Activated CD4-positive, alpha-beta memory T cell treated with anti-CD3 and anti-CD28 coated beads for 36 hours (primary cell): ENCODE data around the gene MAP4K3. TPM values are rescaled to one million over a fixed set of nuclear protein-coding genes. Genes with fewer than 3 reads are reported as not detected.

Experiments
- CTCF ChIA-PET: fragments of 350-600 bp; sonication (Branson Sonifier 250); formaldehyde crosslinking; loops from one replicate; lab custom pipeline; 2021; ENCODE audit warnings: antibody characterized with exemption, inconsistent platforms; lab: Charles Lee
- POLR2A ChIA-PET: fragments of 350-600 bp; sonication (Branson Sonifier 250); formaldehyde crosslinking; loops from one replicate; lab custom pipeline; 2021; ENCODE audit warnings: antibody characterized with exemption; lab: Charles Lee
- DNase-seq: peaks from one replicate; pipeline ENCODE4 v3.0.0-alpha.2; 2020
- H3K27ac Mint-ChIP-seq: one replicate; pipeline ENCODE4 v1.8.0; 2021; ENCODE audit warnings: mixed read lengths
- H3K27me3 Mint-ChIP-seq: one replicate; pipeline ENCODE4 v1.8.0; 2021; ENCODE audit warnings: mixed read lengths
- H3K36me3 Mint-ChIP-seq: one replicate; pipeline ENCODE4 v1.8.0; 2021; ENCODE audit warnings: mixed read lengths
- H3K4me1 Mint-ChIP-seq: one replicate; pipeline ENCODE4 v1.8.0; 2021; ENCODE audit warnings: low read depth, mixed read lengths
- H3K4me3 Mint-ChIP-seq: one replicate; pipeline ENCODE4 v1.8.0; 2021; ENCODE audit warnings: mild to moderate bottlenecking, mixed read lengths
- H3K9me3 Mint-ChIP-seq: one replicate; pipeline ENCODE4 v1.8.0; 2021; ENCODE audit warnings: mixed read lengths
- intact Hi-C: fragments of 100-400 bp; cut with micrococcal nuclease; formaldehyde crosslinking; loops from one replicate; pipeline ENCODE4 v1.15.1; 2023
- total RNA-seq, 2 experiments: library from RNA; stranded (reverse); gene quantifications; one replicate each; pipeline ENCODE4 v1.2.3, GENCODE V29; 2021

Gene MAP4K3
- total RNA-seq, 2 experiments from 2014 or later: 9.9 to 10.1 TPM

DNA sequence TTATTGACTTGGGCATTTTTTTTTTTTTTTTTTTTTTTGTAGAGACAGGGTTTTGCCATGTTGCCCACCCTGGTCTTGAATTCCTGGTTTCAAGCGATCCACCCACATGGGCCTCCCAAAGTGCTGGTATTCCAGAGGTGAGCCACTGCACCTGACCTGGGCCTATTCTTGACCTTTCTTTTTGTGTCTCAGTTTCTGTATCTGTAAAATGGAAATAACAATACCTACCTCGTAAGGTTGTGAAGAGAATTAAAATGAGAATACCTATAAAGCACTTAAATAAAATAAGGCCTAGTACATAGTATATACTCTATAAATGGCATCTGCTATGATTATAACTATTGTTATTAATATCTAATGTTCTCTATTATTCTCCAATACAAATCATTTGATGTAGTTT is 15.7 kb downstream of the MAP4K3 start:
- H3K9me3 Mint-ChIP-seq: no peaks in the 10 kb centered on the region
- intact Hi-C loops: no loop called here
- ChIA-PET CTCF (no interaction called here), POLR2A (no interaction called here)
- no peaks in the 10 kb centered on the region for H3K36me3 Mint-ChIP-seq
- H3K4me3 Mint-ChIP-seq: no peak overlapping the region
- H3K4me1 Mint-ChIP-seq: peaks cover 54% of the 10 kb centered on the region
- DNase-seq: no peak
- no peaks in the 10 kb centered on the region for H3K27me3 Mint-ChIP-seq
- no peak overlapping the region for H3K27ac Mint-ChIP-seq

DNA sequence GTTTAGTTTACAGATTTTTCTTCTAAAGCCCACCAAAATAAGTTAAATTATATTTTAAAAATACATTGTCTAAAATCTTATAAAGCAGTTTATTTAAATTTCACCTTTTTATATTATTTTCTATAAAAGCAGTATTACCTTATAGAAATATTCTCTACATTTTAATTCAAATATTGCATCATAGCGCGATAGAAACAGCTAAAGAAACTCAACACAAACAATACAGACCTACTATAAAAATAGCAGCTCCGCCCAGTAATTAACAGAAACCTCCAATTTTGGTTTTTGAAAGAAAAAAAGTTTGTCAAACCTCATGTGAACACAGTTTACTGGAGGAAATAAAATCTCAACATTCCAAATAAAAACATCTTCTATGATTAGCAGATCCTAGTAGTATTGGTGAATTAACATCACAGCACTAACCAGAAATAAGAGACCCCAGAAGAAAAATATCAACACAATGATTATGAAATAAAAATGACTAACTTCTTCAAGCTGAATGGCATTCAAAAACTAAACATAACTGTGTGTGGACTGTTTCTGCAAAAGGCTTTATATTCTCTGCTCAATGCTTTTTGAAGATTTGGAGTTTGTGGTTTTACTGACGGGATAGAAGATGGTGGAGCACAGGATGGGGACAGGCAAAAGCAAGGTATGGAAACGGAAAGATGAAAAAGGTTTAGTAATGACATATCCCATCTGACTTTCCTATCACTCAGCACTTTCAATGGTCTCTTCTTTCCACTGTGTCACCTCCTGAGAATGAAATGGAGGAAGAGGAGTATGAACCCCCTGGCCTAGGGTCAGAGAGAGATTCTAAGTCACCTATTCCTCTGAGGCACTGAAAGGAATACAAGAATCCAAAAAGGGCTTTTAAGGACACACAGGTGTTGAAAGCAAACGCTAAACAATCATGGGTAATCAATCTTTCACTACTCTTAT is 17.5 kb downstream of the MAP4K3 start:
- no peak overlapping the region for H3K27ac Mint-ChIP-seq
- POLR2A ChIA-PET: no interaction called here
- CTCF ChIA-PET: no interaction called here

DNA sequence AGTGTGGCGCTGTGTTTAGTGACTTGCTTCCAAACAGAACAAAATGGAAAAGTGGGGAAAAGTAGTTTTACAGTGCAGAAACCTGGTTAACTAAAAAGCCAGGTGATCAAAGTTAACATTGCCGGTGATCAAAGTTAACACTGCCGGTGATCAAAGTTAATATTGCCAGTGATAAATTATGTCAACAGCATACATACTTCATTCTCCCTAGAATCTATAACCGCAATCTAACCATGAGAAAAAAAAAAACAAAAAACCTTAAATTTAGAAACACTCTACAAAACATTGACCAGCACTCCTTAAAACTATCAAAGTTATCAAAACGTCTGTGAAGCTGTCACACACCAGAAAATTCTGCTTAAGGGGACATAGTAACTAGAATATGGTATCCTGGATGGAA is 18.6 kb downstream of the MAP4K3 start:
- no peaks in the 10 kb centered on the region for H3K9me3 Mint-ChIP-seq
- H3K4me3 Mint-ChIP-seq: no peak overlapping the region
- no peak overlapping the region for H3K27ac Mint-ChIP-seq
- intact Hi-C loops: no loop called here
- POLR2A ChIA-PET: no interaction called here
- no peaks in the 10 kb centered on the region for H3K27me3 Mint-ChIP-seq
- peaks cover 43% of the 10 kb centered on the region for H3K4me1 Mint-ChIP-seq
- DNase-seq: no peak
- CTCF ChIA-PET: no interaction called here
- no peaks in the 10 kb centered on the region for H3K36me3 Mint-ChIP-seq

More for the DNA sequence above, 17.5 kb downstream of the MAP4K3 start:
- Mint-ChIP-seq H3K9me3 (no peaks in the 10 kb centered on the region), H3K4me1 (peaks cover 44% of the 10 kb centered on the region), H3K27me3 (no peaks in the 10 kb centered on the region), H3K4me3 (no peak overlapping the region), H3K36me3 (no peaks in the 10 kb centered on the region)
- intact Hi-C loops: no loop called here
- DNase-seq: no peak

DNA sequence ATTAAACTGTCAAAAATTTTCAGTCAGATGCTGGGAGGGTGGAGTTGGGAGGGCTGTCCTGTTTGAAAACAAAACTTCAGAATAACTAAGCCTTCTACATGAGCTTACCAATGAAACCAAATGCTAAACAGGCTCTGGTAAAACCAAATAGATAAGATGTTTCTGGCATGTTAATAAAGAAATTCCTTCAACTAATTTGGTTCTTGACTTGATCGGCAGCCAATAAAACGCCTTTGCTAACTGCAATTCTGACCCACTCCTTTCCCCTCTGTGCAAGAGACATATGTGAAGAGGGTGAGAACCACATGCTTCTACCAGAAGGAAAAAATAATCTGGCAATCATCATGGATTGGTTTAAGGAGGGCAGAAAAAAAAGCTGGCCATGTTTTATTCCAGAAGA is 20.9 kb downstream of the MAP4K3 start:
- DNase-seq: no peak
- no peaks in the 10 kb centered on the region for H3K36me3 Mint-ChIP-seq
- H3K27me3 Mint-ChIP-seq: no peaks in the 10 kb centered on the region
- no peak overlapping the region for H3K27ac Mint-ChIP-seq
- H3K4me1 Mint-ChIP-seq: peaks cover 48% of the 10 kb centered on the region
- no peak overlapping the region for H3K4me3 Mint-ChIP-seq
- H3K9me3 Mint-ChIP-seq: no peaks in the 10 kb centered on the region
- intact Hi-C loops: no loop called here
- ChIA-PET CTCF (no interaction called here), POLR2A (no interaction called here)

DNA sequence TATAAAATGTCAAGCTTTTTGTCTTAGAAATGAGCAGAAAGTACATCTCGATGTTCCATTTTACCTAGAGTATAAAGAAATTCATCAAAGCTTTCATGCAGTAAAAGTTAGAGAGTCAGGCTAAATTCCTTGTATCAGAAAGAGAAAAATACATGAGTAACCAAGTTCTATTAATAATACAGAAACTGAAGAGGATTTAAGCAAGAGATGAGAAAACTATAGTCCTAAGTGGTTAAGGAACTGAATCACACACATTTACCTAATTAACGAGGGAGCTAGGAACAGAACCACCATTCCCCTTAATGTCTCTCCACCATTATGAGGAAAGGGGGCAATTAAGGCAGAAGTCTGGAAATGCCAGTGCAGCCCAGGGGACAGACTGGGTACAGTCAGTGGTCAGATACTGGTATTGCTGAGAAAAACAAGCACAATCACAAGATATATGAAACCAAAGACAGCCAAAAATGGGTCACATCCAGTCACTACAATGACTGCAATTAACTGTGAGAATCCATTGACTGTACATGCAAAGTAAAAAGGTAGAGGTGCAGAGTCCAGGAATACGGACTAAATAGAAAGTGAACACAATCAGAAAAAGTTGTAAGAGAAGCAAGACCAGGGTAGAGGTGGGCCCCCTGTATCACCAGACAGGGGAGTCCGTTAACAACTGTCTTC is 23.9 kb downstream of the MAP4K3 start:
- Mint-ChIP-seq H3K27ac (no peak overlapping the region), H3K9me3 (no peaks in the 10 kb centered on the region), H3K27me3 (no peaks in the 10 kb centered on the region), H3K4me1 (peaks cover 53% of the 10 kb centered on the region), H3K36me3 (no peaks in the 10 kb centered on the region), H3K4me3 (no peak overlapping the region)
- intact Hi-C loops: no loop called here
- ChIA-PET CTCF (interaction anchor here (1.4 kb wide), 1 partner anchor 10 kb away, joined by 3 read pairs; no protein-coding TSS in a partner anchor), POLR2A (interaction anchor here (1.0 kb wide), 1 partner anchor 99 kb away, joined by 3 read pairs; no protein-coding TSS in a partner anchor)
- DNase-seq: no peak

DNA sequence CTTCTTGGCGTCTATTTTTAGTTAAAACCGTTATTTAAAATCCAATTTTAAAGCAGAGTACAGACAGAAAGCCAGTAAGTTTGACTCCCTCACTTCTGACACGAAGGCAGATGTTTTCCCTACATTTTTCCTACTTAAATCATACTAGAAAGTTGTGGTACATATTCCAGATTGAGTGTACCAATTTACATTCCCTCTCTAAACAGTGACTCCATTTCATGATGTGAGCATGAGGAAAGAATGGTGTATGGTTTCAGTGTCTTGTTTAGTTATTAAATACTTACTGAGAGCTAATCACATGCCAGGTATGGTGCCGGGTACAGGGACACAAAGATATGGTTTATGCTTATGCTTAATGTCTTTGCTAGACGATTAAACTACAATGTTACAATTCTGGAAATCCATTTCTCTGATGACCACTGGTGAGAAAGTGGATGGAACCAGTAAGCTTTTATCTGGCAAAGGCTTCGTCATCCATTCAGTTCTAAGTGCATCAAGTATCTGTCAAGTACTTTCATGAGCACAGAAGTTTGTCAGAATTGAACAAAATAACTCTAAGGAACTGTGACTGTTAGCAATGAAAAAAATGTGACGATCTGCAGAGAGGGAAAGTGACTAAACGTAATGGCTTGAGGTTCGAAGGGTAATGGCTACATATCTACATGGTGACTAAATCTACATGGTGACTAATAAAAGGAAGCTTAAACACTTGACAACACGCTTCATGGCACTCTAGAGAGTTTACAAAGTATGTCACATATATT is 25.7 kb downstream of the MAP4K3 start:
- no peaks in the 10 kb centered on the region for H3K36me3 Mint-ChIP-seq
- H3K9me3 Mint-ChIP-seq: no peaks in the 10 kb centered on the region
- H3K27me3 Mint-ChIP-seq: no peaks in the 10 kb centered on the region
- H3K4me3 Mint-ChIP-seq: no peak overlapping the region
- H3K27ac Mint-ChIP-seq: no peak overlapping the region
- peaks cover 67% of the 10 kb centered on the region for H3K4me1 Mint-ChIP-seq
- ChIA-PET CTCF (interaction anchor here (1.1 to 1.4 kb wide), 2 partner anchors 8 to 25 kb away, joined by 3 read pairs; partner anchors contain the start of gene MAP4K3), POLR2A (no interaction called here)
- intact Hi-C loops: no loop called here
- no peak for DNase-seq

DNA sequence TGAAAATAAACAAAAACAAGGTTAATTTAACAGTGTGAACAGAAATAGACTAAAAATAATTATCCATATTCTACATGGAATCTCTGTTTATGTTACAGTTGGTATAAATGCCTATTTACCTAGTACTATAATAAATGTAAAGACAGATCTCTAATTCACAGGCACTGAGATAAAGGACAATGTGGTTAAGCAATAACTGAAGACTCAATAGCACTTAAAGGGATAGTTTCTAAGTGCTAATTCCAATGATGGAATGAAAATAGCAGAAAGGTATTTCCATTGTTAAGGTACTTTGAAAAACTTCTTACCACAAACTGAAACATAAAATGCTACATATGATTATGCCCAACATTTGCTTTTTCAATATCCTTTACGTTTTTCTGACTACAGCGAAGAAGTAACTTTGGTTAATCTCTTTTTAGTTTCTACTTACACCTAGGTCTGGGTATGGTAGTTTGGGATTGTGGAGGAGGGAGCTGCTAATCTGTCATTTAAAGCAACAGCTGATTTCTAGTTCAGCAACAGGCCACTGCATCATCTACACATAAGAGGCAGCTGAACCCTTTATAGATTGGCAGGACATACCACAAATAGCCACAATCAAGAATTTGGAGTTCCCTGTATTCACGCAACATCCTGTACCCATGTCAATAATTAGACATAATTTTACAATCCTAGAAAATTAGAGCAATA is 27.2 kb downstream of the MAP4K3 start:
- POLR2A ChIA-PET: no interaction called here
- Mint-ChIP-seq H3K36me3 (no peaks in the 10 kb centered on the region), H3K9me3 (no peaks in the 10 kb centered on the region), H3K27me3 (no peaks in the 10 kb centered on the region), H3K27ac (no peak overlapping the region), H3K4me3 (no peak overlapping the region), H3K4me1 (peaks cover 69% of the 10 kb centered on the region)
- DNase-seq: no peak
- CTCF ChIA-PET: interaction anchor here (1.0 kb wide), 1 partner anchor 33 kb away, joined by 3 read pairs; no protein-coding TSS in a partner anchor
- intact Hi-C loops: loop anchor here (2.0 kb wide), 3 partner anchors 23 to 103 kb away; no protein-coding TSS in a partner anchor

DNA sequence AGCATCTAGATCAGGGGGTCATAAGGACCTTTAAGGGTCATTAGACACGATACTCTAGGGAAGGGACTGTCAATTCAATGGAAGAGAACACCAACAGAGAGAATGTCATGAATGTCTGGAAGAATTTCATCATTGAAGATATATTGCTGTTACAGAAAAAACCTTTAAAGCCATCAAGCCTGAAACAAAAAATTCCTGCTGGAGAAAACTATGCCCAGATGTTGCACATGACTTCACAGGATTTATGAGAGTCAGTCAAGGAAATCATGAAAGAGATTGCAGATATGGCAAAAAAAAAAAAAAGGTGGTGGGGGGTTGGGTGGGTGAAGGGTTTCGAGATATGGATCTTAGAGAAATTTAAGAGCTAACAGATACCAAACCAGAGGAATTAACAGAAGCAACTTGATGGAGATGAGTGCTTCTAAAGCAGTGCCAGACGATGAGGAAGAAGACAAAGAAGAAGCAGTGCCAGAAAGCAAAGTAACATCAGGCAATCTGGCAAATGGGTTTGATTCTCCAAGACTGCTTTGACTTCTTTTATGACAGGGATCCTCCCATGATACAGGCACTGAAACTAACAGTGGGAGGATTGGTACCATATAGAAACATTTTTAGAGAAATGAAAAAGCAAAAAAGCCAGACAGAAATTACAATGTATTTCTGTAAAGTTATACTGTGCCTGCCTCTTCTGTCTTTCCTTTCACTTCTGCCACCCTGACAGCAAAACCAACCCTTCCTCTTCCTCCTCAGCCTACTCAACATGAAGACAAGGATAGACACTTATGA is 28.5 kb downstream of the MAP4K3 start:
- DNase-seq: no peak
- H3K9me3 Mint-ChIP-seq: no peaks in the 10 kb centered on the region
- H3K4me1 Mint-ChIP-seq: peaks cover 69% of the 10 kb centered on the region
- no peaks in the 10 kb centered on the region for H3K36me3 Mint-ChIP-seq
- no peak overlapping the region for H3K27ac Mint-ChIP-seq
- no peaks in the 10 kb centered on the region for H3K27me3 Mint-ChIP-seq
- H3K4me3 Mint-ChIP-seq: no peak overlapping the region
- ChIA-PET POLR2A (no interaction called here), CTCF (no interaction called here)
- intact Hi-C loops: loop anchor here (1.0 to 2.0 kb wide), 4 partner anchors 24 to 104 kb away; no protein-coding TSS in a partner anchor

DNA sequence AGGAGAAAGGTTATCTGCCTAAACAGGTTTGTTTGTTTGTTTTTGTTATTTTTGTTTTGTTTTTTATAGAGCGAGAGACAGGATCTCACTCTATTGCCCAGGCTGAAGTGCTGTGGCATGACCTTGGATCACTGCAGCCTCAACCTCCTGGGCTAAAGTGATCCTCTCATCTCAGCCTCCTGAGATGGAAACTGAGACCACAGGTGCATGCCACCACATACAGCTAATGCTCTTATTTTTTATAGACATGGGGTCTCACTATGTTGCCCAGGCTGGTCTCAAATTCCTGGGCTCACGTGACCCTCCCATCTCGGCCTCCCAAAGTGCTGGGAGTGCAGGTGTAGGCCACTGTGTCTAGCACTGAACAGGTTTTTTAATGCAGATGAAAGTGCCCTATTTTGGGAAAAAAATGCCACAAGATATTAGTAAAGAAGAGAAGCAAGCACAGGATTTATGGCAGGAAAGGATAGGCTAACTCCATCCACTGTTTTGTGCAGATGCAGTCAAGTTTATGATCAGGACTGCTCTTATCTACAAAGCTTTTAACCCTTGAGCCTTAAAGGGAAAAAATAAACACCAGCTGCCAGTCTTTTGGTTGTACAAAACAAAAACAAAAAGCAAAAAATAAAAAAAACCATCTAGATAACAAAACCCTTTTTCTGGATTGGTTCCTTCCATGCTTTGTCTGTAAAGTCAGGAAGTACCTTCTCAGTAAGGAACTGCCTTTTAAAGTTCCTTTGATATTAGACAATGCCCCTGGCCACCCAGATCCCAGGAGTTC is 29.4 kb downstream of the MAP4K3 start:
- no peak overlapping the region for H3K4me3 Mint-ChIP-seq
- H3K36me3 Mint-ChIP-seq: no peaks in the 10 kb centered on the region
- POLR2A ChIA-PET: no interaction called here
- DNase-seq: no peak
- intact Hi-C loops: loop anchor here (1.0 to 2.0 kb wide), 4 partner anchors 25 to 105 kb away; no protein-coding TSS in a partner anchor
- no peaks in the 10 kb centered on the region for H3K9me3 Mint-ChIP-seq
- no peaks in the 10 kb centered on the region for H3K27me3 Mint-ChIP-seq
- H3K27ac Mint-ChIP-seq: no peak overlapping the region
- CTCF ChIA-PET: interaction anchor here (0.6 to 0.9 kb wide), 2 partner anchors 322 to 344 kb away, joined by 3 to 4 read pairs; no protein-coding TSS in a partner anchor
- peaks cover 68% of the 10 kb centered on the region for H3K4me1 Mint-ChIP-seq

DNA sequence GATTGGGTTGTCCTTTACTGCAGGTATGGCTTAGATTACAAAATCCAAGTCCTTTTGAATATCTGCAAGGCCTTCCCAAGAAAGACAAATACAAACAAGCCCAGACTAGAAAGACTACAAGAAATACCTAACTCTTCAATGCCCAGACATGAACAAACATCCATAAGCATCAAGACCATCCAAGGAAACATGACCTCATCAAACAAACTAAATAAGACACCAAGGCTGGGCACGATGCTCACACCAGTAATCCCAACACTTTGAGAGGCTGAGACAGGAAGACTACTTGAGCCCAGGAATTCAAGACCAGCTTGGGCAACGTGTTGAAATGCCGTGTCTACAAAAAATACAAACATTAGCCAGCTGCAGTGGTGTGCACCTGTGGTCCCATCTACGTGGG is 31.7 kb downstream of the MAP4K3 start:
- Mint-ChIP-seq H3K9me3 (no peaks in the 10 kb centered on the region), H3K27ac (no peak overlapping the region), H3K27me3 (no peaks in the 10 kb centered on the region), H3K4me3 (no peak overlapping the region), H3K4me1 (peaks cover 66% of the 10 kb centered on the region), H3K36me3 (no peaks in the 10 kb centered on the region)
- DNase-seq: no peak
- intact Hi-C loops: no loop called here
- ChIA-PET POLR2A (no interaction called here), CTCF (no interaction called here)
